Adrenal gland (tissue), 12 donors: ENCODE results near the gene GLIS2. TPM values are rescaled to one million over a fixed set of nuclear protein-coding genes. Genes with fewer than 3 reads are reported as not detected.

Source experiments
- DNase-seq, 7 donors: peaks; one replicate each; pipeline ENCODE4 v3.0.0-alpha.2; 2019 to 2020
- H3K27ac ChIP-seq, 5 donors: fragments of 200-600 bp; sonication (generic) in 4 of 5; 1 replicate in 3 of 5; 2 replicates in 2 of 5; pipeline versions ENCODE4 v1.5.1 to v1.8.0; 2016 to 2020; ENCODE audit warnings: mild to moderate bottlenecking in 1 of 5
- H3K27me3 ChIP-seq: fragments of 200-600 bp; 2 replicates; pipeline ENCODE4 v1.8.0; 2021
- H3K36me3 ChIP-seq, 2 donors: fragments of 200-600 bp; replicated peaks in 1 of 2; 1 replicate in 1 of 2; 2 replicates in 1 of 2; pipeline versions ENCODE4 v1.5.1 to v1.8.0; 2018 to 2022
- H3K4me1 ChIP-seq, 2 donors: fragments of 200-600 bp; replicated peaks in 1 of 2; 1 replicate in 1 of 2; 2 replicates in 1 of 2; pipeline versions ENCODE4 v1.5.1 to v1.8.0; 2018 to 2021
- H3K4me3 ChIP-seq, 4 donors: fragments of 200-600 bp; sonication (generic) in 3 of 4; one replicate each; pipeline ENCODE4 v1.5.1; 2016 to 2018
- H3K9me3 ChIP-seq, 3 donors: fragments of 200-600 bp; sonication (generic) in 1 of 3; replicated peaks in 1 of 3; 1 replicate in 2 of 3; 2 replicates in 1 of 3; pipeline versions ENCODE4 v1.5.1 to v1.8.0; 2016 to 2021
- POLR2A ChIP-seq, 2 donors: fragments of 450-650 bp; IDR thresholded peaks; one replicate each; pipeline ENCODE4 v1.6.1; 2017; ENCODE audit warnings: antibody characterized with exemption in 2 of 2, mild to moderate bottlenecking in 2 of 2, moderate library complexity in 1 of 2
- WGBS, 4 donors: extraction: QIAGEN DNeasy Blood & Tissue Kit in 2 of 4; methylation state at CpG; one replicate each; pipeline versions ENCODE4 v1.1.5 to v1.1.7; 2013 to 2017; 5-methylcytosine and 5-hydroxymethylcytosine counted together
- intact Hi-C, 2 donors: fragments of 100-400 bp; cut with DNase I; formaldehyde crosslinking; loops; one replicate each; pipeline versions ENCODE4 v1.14.1 to v1.15.0; 2022 to 2023
- polyA plus RNA-seq, 3 donors: library from polyadenylated mRNA; stranded (reverse); fragments of 200-250 nt in 2 of 3; fragments of 350-450 nt in 1 of 3; fragmentation: Illumina TruSeq in 1 of 3; extraction: RNeasy Lipid Tissue Mini Kit (QIAGEN cat#74804) in 1 of 3; gene quantifications; one replicate each; pipeline ENCODE4 v1.2.3, GENCODE V29; 2013 to 2014
- total RNA-seq, 9 donors: library from RNA; depleted of rRNA in 4 of 9; stranded (reverse); fragments of >200 nt in 4 of 9; fragments of 120-200 nt in 1 of 9; fragmentation: NEBNext Ultra II Directional in 1 of 9; extraction: Animal tissue kit (Norgen Biotek cat#: 25700) in 1 of 9; gene quantifications; one replicate each; pipeline versions ENCODE4 v1.1.0 to v1.2.4, GENCODE V29; 2013 to 2023
- TF ChIP-seq, protein P1 (sequence below), 6 experiments: fragments of 450-650 bp in 4 of 6; fragments of 200-600 bp in 2 of 6; sonication (generic) in 1 of 6; IDR thresholded peaks; 1 replicate in 5 of 6; 2 replicates in 1 of 6; pipeline versions ENCODE4 v1.5.1 to v1.8.0; 2016 to 2021; ENCODE audit warnings: antibody characterized with exemption in 6 of 6, mild to moderate bottlenecking in 2 of 6, moderate library complexity in 1 of 6
- donor health status: healthy with polysubstance abuse.
- donor health status: Bipolar disorder and iron deficiency.
- donor health status: DM: yes; HTN: yes; CAD: no.
- donor health status: DM: no; HTN: no; CAD: no.
- donor health status: DM: no; HTN: no; CAD: no.
- donor health status: DM: yes; HTN: yes; CAD: no.

Gene GLIS2
- total and polyA plus RNA-seq, 12 donors = 2.0 to 36.2 (median 17.0) TPM

DNA sequence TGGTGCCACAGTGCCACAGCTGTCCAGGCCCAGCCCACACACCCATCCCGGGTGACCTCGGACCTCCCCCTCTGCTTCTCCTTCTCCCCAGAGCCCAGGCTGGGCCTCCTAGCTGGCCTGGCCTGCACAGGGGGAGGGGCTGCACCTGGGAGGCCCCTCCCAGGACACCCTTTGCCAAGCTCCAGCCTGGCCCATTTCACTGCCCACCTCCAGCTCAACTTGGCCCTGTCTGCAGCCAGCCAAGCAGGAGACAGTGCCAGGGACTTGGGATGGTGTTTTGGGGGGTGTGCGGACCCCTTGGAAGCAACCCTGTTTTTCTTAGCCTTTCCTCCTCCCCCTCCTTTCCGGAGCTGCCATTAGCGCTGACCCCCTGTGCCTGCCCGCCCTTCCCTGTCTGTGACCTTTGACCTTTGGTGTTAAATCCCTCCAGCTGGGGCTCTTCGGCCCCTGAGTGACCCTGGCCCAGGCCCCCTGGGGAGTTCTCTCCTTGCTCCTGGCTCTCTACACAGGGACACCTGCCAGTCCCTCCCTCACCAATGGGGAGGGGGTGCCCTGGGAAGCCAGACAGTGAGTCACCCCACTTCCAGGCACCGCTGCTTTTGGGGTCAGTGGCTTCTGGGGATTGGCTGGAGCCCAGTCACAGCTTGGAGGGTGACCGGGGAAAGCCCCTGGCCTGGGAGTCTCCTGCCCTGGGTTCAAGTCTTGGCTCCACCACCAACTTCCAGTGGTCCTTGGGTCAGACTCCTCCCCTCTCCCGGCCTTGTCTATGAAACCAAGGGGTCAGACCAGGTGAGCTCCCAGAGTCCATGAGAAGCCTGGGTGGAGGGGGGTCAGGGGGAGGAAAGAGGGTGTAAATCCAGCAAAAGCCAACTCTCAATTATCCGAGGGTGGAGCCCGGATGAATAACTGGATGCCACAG lies 1.9 kb downstream of the GLIS2 start:
- Histone ChIP-seq H3K36me3 (no peaks in the 10 kb centered on the region), H3K27ac (peak overlapping the region; percentile 52 to 97 (median 83)), H3K4me1 (peaks cover 66 to 69% of the 10 kb centered on the region in 2 donors), H3K9me3 (no peaks in the 10 kb centered on the region), H3K27me3 (no peaks in the 10 kb centered on the region), H3K4me3 (peak overlapping the region in 2 of 4 donors; percentile 78 to 82)
- TF ChIP-seq, protein P1, sequence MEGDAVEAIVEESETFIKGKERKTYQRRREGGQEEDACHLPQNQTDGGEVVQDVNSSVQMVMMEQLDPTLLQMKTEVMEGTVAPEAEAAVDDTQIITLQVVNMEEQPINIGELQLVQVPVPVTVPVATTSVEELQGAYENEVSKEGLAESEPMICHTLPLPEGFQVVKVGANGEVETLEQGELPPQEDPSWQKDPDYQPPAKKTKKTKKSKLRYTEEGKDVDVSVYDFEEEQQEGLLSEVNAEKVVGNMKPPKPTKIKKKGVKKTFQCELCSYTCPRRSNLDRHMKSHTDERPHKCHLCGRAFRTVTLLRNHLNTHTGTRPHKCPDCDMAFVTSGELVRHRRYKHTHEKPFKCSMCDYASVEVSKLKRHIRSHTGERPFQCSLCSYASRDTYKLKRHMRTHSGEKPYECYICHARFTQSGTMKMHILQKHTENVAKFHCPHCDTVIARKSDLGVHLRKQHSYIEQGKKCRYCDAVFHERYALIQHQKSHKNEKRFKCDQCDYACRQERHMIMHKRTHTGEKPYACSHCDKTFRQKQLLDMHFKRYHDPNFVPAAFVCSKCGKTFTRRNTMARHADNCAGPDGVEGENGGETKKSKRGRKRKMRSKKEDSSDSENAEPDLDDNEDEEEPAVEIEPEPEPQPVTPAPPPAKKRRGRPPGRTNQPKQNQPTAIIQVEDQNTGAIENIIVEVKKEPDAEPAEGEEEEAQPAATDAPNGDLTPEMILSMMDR (IDR thresholded peaks at IDR 0.05) = no peak
- no peak for TF ChIP-seq POLR2A (IDR thresholded peaks at IDR 0.05)
- DNase-seq = peak in 5 of 7 donors; percentile 69 to 87 (median 71)
- WGBS, 4 donors = 28 to 42% (median 31%) methylated on average over 8 to 12 of the region's 12 CpGs
- intact Hi-C loops = no loop called here

DNA sequence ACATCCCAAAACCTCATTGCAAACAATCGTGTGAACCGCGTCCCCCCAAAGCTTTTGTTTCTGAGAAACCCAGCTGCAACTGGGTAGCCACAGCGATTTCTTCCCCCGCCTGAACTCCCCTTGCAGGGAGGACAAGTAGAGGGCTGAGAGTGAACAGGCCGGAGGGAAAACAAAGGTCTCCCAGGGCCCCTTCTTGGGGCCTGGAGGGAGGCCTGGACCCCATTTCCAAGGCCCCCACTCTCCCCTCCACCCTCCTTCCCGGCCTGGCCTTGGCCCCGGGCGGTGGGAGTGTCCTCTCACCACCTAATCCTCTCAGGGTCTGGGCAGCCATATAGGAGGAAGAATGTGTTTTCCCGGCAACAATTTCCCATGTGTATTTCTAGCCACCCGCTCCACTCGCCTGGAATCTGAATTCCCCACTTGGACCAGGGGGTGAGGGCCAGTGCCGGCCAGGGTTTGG lies 2.6 kb downstream of the GLIS2 start:
- DNase-seq = peak in 1 of 7 donors; percentile 23
- Histone ChIP-seq H3K27ac (peak overlapping the region in 4 of 5 donors; percentile 52 to 97 (median 86)), H3K9me3 (no peaks in the 10 kb centered on the region), H3K4me3 (peak overlapping the region in 1 of 4 donors; percentile 78), H3K4me1 (peaks cover 73 to 76% of the 10 kb centered on the region in 2 donors), H3K27me3 (no peaks in the 10 kb centered on the region), H3K36me3 (no peaks in the 10 kb centered on the region)
- intact Hi-C loops = no loop called here
- TF ChIP-seq, protein P1 (IDR thresholded peaks at IDR 0.05) = no peak
- TF ChIP-seq POLR2A (IDR thresholded peaks at IDR 0.05) = no peak
- WGBS, 4 donors = 35 to 46% (median 40%) methylated on average over 12 to 13 of the region's 13 CpGs

DNA sequence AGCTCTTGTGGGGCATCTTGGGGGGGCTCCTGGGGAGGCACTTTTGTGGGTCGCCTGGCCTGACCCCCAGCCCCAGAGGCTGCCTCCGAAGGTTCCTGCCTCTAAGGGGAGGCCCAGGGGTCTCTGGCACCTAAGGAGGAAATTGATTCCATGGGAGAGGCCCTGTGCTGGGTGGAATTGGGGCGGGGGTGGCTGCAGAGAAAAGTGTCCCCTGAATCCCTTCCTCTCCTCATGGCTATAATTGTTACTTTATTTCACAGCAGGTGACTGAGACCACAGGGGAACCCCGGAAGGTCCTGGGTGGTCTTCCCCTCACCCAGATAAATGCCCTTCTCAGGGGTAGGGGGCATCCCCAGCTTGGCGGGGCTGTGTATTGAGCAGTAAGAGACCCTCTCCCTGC lies 3.1 kb downstream of the GLIS2 start:
- TF ChIP-seq POLR2A (IDR thresholded peaks at IDR 0.05) = no peak
- Histone ChIP-seq H3K27ac (peak overlapping the region in 4 of 5 donors; percentile 52 to 97 (median 86)), H3K36me3 (no peaks in the 10 kb centered on the region), H3K9me3 (no peaks in the 10 kb centered on the region), H3K4me3 (peak overlapping the region in 1 of 4 donors; percentile 78), H3K27me3 (no peaks in the 10 kb centered on the region), H3K4me1 (peaks cover 77 to 81% of the 10 kb centered on the region in 2 donors)
- peak in 1 of 7 donors; percentile 16 for DNase-seq
- intact Hi-C loops = no loop called here
- 72 to 89% (median 75%) methylated on average over 2 to 5 of the region's 5 CpGs for WGBS, 4 donors

- Histone ChIP-seq H3K4me1 (peaks cover 84% of the 10 kb centered on the region in 2 donors), H3K27ac (peak overlapping the region; percentile 11 to 97 (median 83))
- intact Hi-C loops = no loop called here
Observed at GRCh38 chr16:4319454-4320421, 3.9 kb downstream of the GLIS2 start.

More at GRCh38 chr16:4319454-4320421, 3.9 kb downstream of the GLIS2 start:
- peak overlapping the region in 1 of 4 donors; percentile 22 for H3K4me3 ChIP-seq
- DNase-seq = peak in 4 of 7 donors; percentile 37 to 46 (median 44)
- H3K36me3 ChIP-seq = no peaks in the 10 kb centered on the region
- no peaks in the 10 kb centered on the region for H3K27me3 ChIP-seq
- TF ChIP-seq POLR2A (IDR thresholded peaks at IDR 0.05) = no peak
- TF ChIP-seq, protein P1 (IDR thresholded peaks at IDR 0.05) = no peak
- 44 to 53% (median 49%) methylated on average over 9 to 37 of the region's 37 CpGs for WGBS, 4 donors
- no peaks in the 10 kb centered on the region for H3K9me3 ChIP-seq
